PC-3 (cell line): ENCODE results near the gene GMDS.

Experiments used
- EZH2 ChIP-seq: fragments of 300-600 bp; sonication (generic); IDR thresholded peaks from one replicate; pipeline ENCODE4 v1.6.1; 2017; ENCODE audit warnings: antibody characterized with exemption, mild to moderate bottlenecking, low read length; ENCODE audit not compliant: unreplicated experiment
- EZH2phosphoT487 ChIP-seq: fragments of 300-600 bp; sonication (generic); IDR thresholded peaks from 2 replicates; pipeline ENCODE4 v1.6.1; 2018; ENCODE audit warnings: mild to moderate bottlenecking, antibody characterized with exemption, low read length, borderline replicate concordance
- TF ChIP-seq, protein P1 (sequence below): fragments of 300-600 bp; sonication (generic); conservative IDR thresholded peaks from 2 replicates; pipeline ENCODE4 v1.5.1; 2017; ENCODE audit warnings: antibody characterized with exemption, low read depth, mild to moderate bottlenecking, low read length

DNA sequence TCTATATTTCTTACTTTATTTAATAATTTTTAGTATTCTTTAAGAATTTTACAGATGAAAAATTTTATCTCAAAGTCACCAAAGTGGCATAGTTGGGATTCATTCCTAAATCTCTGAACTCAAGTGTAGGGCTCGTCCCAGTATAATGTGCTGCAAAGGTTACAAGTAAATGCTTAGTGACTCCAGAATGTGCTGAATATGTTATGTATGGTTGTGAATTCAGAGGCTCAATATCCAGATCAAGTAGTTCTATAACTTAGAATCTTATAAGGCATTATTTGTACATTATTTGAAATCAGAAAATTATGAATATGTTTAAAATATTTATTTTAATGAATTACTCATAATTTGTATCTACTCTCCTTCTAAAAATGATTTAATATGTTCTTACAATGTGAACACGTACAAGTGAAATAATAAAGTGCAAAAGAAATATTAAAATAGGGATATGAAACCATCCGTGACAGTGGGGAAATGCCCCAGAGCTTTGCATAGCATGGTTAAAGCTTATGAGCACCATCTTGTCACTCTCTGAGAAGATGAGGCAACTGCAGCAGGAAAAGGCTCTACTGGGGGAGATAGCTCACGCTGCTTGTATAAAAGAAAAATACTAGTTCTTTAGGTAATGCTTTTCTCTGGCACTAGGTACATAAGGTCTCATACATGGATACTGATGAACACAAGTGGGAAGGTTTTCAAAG lies 376.7 kb downstream of the GMDS start:
- TF ChIP-seq EZH2 = no peak
- TF ChIP-seq EZH2phosphoT487 = no peak
- TF ChIP-seq, protein P1, sequence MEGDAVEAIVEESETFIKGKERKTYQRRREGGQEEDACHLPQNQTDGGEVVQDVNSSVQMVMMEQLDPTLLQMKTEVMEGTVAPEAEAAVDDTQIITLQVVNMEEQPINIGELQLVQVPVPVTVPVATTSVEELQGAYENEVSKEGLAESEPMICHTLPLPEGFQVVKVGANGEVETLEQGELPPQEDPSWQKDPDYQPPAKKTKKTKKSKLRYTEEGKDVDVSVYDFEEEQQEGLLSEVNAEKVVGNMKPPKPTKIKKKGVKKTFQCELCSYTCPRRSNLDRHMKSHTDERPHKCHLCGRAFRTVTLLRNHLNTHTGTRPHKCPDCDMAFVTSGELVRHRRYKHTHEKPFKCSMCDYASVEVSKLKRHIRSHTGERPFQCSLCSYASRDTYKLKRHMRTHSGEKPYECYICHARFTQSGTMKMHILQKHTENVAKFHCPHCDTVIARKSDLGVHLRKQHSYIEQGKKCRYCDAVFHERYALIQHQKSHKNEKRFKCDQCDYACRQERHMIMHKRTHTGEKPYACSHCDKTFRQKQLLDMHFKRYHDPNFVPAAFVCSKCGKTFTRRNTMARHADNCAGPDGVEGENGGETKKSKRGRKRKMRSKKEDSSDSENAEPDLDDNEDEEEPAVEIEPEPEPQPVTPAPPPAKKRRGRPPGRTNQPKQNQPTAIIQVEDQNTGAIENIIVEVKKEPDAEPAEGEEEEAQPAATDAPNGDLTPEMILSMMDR = no peak
